ENCODE measurements around the gene ONECUT1.

The ONECUT1 gene

GRCh38 chr15:52796753-52797520 is 6.8 kb upstream of the ONECUT1 start:
- no peak for DNase-seq

DNA sequence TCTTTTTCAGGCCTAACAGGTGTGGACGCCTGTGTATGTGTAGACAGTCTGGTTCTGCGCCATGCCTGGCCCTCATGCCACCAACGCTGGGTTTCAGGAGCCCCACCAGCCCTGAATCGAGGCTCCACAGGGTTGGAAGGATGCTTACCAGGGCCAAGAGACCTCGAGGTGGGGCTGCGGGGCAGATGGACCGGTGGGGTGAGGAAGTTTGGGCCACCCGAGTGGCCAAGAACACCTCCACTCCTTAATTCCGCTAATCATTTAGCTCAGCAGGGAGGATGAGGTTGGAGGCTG is 6.0 kb upstream of the ONECUT1 start:
- DNase-seq = no peak

GRCh38 chr15:52795464-52796227 is 5.5 kb upstream of the ONECUT1 start:
- DNase-seq = no peak

GRCh38 chr15:52794665-52795463 is 4.7 kb upstream of the ONECUT1 start:
- DNase-seq = no peak

DNA sequence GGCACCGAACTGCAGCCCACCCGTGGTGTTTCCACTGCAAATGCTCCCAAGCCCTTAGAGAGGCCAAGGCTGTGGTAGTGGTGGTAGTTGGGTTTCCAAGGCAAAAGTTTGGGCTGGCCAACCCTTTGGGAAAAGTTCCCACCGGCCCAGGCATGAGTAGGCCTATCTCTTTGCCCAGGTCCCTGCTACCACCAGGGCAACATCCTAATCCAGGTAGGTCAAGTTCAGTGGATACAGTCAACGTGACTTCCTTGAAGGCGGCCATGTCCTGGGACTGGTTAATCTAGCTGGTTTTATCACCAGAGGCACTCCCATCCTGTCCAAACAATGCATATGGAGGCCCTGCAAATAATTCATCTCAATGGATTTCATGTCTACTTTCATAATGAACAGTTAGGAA is 1.6 kb upstream of the ONECUT1 start:
- DNase-seq = no peak

GRCh38 chr15:52790941-52791751 is 1.0 kb upstream of the ONECUT1 start:
- peak; percentile 42 to 48 for DNase-seq

- peak in 1 of 2 experiments; percentile 27 for DNase-seq
Observed at GRCh38 chr15:52789601-52790168, 451 bp downstream of the ONECUT1 start.

DNA sequence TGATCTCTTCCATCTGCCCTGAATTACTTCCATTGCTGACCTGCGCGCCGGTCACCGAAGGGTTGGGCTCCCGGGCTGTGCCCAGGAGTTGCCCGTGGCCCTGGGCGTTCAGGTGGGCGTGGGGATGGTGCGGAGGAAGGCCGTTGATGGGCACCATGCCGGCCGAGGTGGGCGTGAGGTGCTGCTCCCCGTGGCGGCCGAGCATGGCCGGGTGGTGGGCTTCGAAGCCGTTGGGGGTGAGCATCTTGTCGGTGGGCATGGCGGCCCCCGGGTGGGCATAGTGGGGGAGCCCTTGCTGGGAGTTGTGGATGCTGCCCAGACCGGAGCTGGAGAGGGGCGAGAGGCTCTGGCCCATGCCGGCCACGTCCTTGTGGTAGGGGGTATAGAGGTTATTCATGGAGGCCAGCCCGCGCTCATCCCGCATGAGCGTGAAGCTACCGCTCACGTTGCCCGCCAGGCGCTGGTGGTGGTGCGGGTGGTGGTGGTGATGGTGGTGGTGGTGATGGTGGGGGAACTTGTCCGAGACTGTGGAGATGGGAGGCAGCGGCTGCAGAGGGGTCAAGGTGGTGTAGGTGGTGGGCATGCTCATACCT is 1.0 kb downstream of the ONECUT1 start:
- DNase-seq = no peak

DNA sequence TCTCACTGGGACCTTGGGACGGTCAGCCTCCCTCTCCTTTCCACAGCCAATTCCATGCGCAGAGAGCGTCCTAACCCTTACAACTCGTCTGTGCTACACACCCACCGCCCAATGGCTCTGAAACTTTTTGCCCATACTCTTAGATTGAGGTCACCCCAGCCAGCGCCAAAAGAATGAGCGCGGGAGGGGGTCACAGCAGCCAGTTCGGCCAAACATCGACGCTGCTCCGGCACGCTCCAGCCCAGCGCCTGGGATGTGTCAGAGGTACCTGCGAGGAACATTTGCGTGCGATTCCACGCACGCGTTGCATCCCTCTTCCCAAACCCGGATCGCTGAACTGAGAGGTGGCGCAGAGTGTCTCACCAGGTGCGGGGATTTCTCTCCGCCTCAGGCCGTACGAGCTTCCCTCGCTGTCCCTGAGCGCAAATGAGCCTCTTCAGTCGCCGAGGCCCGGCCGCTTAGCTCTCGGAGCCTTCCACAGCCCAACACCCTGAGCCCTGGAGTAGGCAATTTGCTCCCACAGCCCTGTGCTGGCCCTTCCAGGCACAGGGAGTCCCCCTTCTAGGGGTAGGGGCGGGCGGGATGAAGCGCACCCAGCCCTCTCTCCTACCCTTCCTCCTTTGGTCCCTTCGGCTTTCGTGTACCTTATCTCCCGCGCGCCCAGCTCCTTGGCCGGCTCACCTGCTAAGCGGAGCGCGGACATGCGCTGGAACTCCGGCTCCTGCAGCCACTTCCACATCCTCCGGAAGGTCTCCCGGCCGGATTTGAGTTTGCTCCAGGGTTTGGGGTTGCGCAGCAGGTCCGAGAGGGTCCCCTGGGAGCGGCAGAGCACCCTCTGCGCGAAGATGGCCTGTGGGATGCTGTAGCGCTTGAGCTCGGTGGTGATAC is 1.8 kb downstream of the ONECUT1 start:
- no peak for DNase-seq

- no peak for DNase-seq
Observed at GRCh38 chr15:52787549-52788098, 2.5 kb downstream of the ONECUT1 start.

- no peak for DNase-seq
Observed at GRCh38 chr15:52787123-52787503, 3.0 kb downstream of the ONECUT1 start.

GRCh38 chr15:52786436-52787122 is 3.6 kb downstream of the ONECUT1 start:
- DNase-seq = no peak

DNA sequence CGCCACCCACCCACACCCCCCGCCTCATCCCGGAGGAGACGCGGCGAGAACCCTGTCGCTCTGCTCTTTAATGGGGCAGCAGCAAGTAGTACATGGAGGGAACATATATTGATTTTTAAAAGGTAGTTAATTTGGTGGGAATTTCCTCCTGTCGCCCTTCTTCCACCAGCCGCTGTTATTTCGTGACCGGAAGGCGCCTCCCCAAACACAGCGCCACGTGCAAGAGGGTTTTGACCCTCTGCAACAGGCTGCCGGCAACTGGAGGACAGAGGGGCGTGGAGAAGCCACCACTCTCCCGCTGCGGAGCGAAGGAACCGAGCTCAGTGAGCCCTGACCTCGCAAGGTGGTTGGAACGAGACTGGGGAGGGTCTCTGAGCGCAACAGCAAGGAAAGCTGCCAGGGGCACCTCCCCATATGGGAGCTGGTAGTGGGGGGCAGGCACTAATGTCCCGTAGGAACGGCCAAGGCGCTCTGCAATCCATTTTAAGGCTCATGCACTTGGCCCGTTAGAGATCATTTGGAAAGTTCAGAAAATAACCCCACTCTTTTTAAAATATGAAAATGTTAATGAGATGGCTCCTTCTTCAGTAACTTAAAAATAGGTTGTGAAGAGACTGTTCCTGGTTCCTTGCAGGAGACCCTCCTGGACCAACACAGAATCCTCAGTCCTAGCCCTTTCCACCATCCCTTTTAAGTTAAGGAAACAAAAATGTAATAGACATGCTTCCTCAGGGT is 4.3 kb downstream of the ONECUT1 start:
- no peak for DNase-seq

- no peak for DNase-seq
Observed at GRCh38 chr15:52784799-52785671, 5.1 kb downstream of the ONECUT1 start.

- DNase-seq = no peak
Observed at GRCh38 chr15:52783929-52784798, 6.0 kb downstream of the ONECUT1 start.

- DNase-seq = no peak
Observed at GRCh38 chr15:52783191-52783829, 6.8 kb downstream of the ONECUT1 start.

- no peak for DNase-seq
Observed at GRCh38 chr15:52782514-52782913, 7.6 kb downstream of the ONECUT1 start.

Measured in NCI-H1930 (cell line).